GM23338 (cell line): ENCODE data around the gene SIDT2. TPM values are rescaled to one million over a fixed set of nuclear protein-coding genes. Genes with fewer than 3 reads are reported as not detected.

Experiments
- ATAC-seq: fragments of 200-7000 bp; cut with Tn5 transposase; 3 replicates; pipeline ENCODE4 v1.9.1; 2020
- DNase-seq: peaks from one replicate; pipeline ENCODE4 v3.0.0-alpha.2; 2015; ENCODE audit warnings: low spot score
- H2AFZ ChIP-seq: fragments of 200-600 bp; sonication (generic); 2 replicates; pipeline ENCODE4 v1.8.0; 2016; ENCODE audit warnings: antibody characterized with exemption, mild to moderate bottlenecking, moderate library complexity
- H3F3A ChIP-seq: fragments of 200-600 bp; sonication (generic); replicated peaks from 2 replicates; pipeline ENCODE4 v1.8.0; 2017; ENCODE audit warnings: antibody characterized with exemption, mixed run types, low read depth
- H3K27ac ChIP-seq: fragments of 200-600 bp; sonication (generic); 2 replicates; pipeline ENCODE4 v1.6.1; 2016; ENCODE audit warnings: low read depth
- H3K27me3 ChIP-seq: fragments of 200-600 bp; sonication (generic); 2 replicates; pipeline ENCODE4 v1.8.0; 2016; ENCODE audit warnings: mild to moderate bottlenecking, mixed run types, moderate library complexity; ENCODE audit not compliant: insufficient read depth
- H3K36me3 ChIP-seq: fragments of 200-600 bp; sonication (generic); 2 replicates; pipeline ENCODE4 v1.8.0; 2016; ENCODE audit warnings: mild to moderate bottlenecking; ENCODE audit not compliant: insufficient read depth
- H3K4me1 ChIP-seq: fragments of 200-600 bp; sonication (generic); 2 replicates; pipeline ENCODE4 v1.8.0; 2016; ENCODE audit warnings: mild to moderate bottlenecking, moderate library complexity; ENCODE audit not compliant: insufficient read depth
- H3K4me2 ChIP-seq: fragments of 200-600 bp; sonication (generic); 2 replicates; pipeline ENCODE4 v1.7.1; 2017; ENCODE audit warnings: mixed run types
- H3K4me3 ChIP-seq: fragments of 200-600 bp; sonication (generic); 2 replicates; pipeline ENCODE4 v1.6.1; 2016; ENCODE audit warnings: mixed run types
- H3K79me2 ChIP-seq: fragments of 200-600 bp; sonication (generic); replicated peaks from 2 replicates; pipeline ENCODE4 v1.8.0; 2017; ENCODE audit warnings: mild to moderate bottlenecking; ENCODE audit not compliant: insufficient read depth
- H3K9me2 ChIP-seq: fragments of 200-600 bp; sonication (generic); 2 replicates; pipeline ENCODE4 v1.8.0; 2017; ENCODE audit not compliant: insufficient read depth
- H4K20me1 ChIP-seq: fragments of 200-600 bp; sonication (generic); replicated peaks from 2 replicates; pipeline ENCODE4 v1.8.0; 2017; ENCODE audit warnings: mild to moderate bottlenecking; ENCODE audit not compliant: insufficient read depth
- H3K27ac Mint-ChIP-seq: 2 replicates; pipeline ENCODE4 v1.8.0; 2020; ENCODE audit warnings: inconsistent platforms, mild to moderate bottlenecking, moderate library complexity, mixed read lengths
- H3K27me3 Mint-ChIP-seq: 3 replicates; pipeline ENCODE4 v1.8.0; 2022; ENCODE audit warnings: low read depth, mild to moderate bottlenecking, moderate library complexity, mixed read lengths, inconsistent platforms; ENCODE audit not compliant: insufficient read depth, poor library complexity
- H3K36me3 Mint-ChIP-seq: 3 replicates; pipeline ENCODE4 v1.8.0; 2021; ENCODE audit warnings: low read depth, mild to moderate bottlenecking, inconsistent platforms, moderate library complexity, mixed read lengths
- H3K4me1 Mint-ChIP-seq: 3 replicates; pipeline ENCODE4 v1.8.0; 2020; ENCODE audit warnings: mild to moderate bottlenecking, inconsistent platforms, mixed read lengths
- H3K4me3 Mint-ChIP-seq: 3 replicates; pipeline ENCODE4 v1.8.0; 2021; ENCODE audit warnings: moderate library complexity, mild to moderate bottlenecking, inconsistent platforms, mixed read lengths
- H3K9me3 Mint-ChIP-seq: 3 replicates; pipeline ENCODE4 v1.8.0; 2020; ENCODE audit warnings: moderate library complexity, mild to moderate bottlenecking, inconsistent platforms, mixed read lengths
- CREB1 ChIP-seq: fragments of 250-450 bp; sonication (Bioruptor Pico); IDR thresholded peaks from 2 replicates; pipeline ENCODE4 v1.5.0; 2020; ENCODE audit warnings: low read depth, mild to moderate bottlenecking, moderate library complexity
- CTCF ChIP-seq, 2 experiments: fragments of 200-600 bp in 1 of 2; sonication (generic) in 1 of 2; conservative IDR thresholded peaks; 2 replicates each; pipeline versions ENCODE4 v1.5.1 to v1.6.1; 2016 to 2017; ENCODE audit warnings: antibody characterized with exemption in 2 of 2, low read depth in 2 of 2, mild to moderate bottlenecking in 2 of 2, moderate library complexity in 1 of 2
- ETS1 ChIP-seq: IDR thresholded peaks from 2 replicates; pipeline ENCODE4 v1.6.1; 2016; ENCODE audit warnings: antibody characterized with exemption
- EZH2 ChIP-seq: fragments of 200-600 bp; sonication (generic); IDR thresholded peaks from one replicate; pipeline ENCODE4 v1.8.0; 2017; ENCODE audit warnings: antibody characterized with exemption, mild to moderate bottlenecking, low read depth; ENCODE audit not compliant: unreplicated experiment
- EZH2phosphoT487 ChIP-seq: fragments of 200-600 bp; sonication (generic); IDR thresholded peaks from one replicate; pipeline ENCODE4 v1.8.1; 2018; ENCODE audit warnings: antibody characterized with exemption; ENCODE audit not compliant: unreplicated experiment
- JUNB ChIP-seq: IDR thresholded peaks from one replicate; pipeline ENCODE4 v1.6.1; 2016; ENCODE audit warnings: antibody characterized with exemption; ENCODE audit not compliant: unreplicated experiment
- NANOG ChIP-seq: IDR thresholded peaks from 2 replicates; pipeline ENCODE4 v1.6.1; 2016; ENCODE audit warnings: antibody characterized with exemption, borderline replicate concordance
- POLR2AphosphoS5 ChIP-seq: IDR thresholded peaks from 2 replicates; pipeline ENCODE4 v1.6.1; 2016; ENCODE audit warnings: antibody characterized with exemption, low read depth
- REST ChIP-seq: IDR thresholded peaks from one replicate; pipeline ENCODE4 v1.6.1; 2018; ENCODE audit warnings: antibody characterized with exemption; ENCODE audit not compliant: unreplicated experiment
- STAT1 ChIP-seq: IDR thresholded peaks from one replicate; pipeline ENCODE4 v1.6.1; 2016; ENCODE audit warnings: antibody characterized with exemption; ENCODE audit not compliant: unreplicated experiment
- ZNF114 ChIP-seq: fragments of 250-450 bp; sonication (Bioruptor Pico); IDR thresholded peaks from 2 replicates; pipeline ENCODE4 v1.5.0; 2020; ENCODE audit warnings: mild to moderate bottlenecking, moderate library complexity
- ZNF331 ChIP-seq: fragments of 250-450 bp; sonication (Bioruptor Pico); IDR thresholded peaks from 2 replicates; pipeline ENCODE4 v1.5.0; 2020; ENCODE audit warnings: low read depth, mild to moderate bottlenecking, moderate library complexity
- ZNF462 ChIP-seq: fragments of 250-450 bp; sonication (Bioruptor Pico); IDR thresholded peaks from 2 replicates; pipeline ENCODE4 v1.5.0; 2020; ENCODE audit warnings: mild to moderate bottlenecking, moderate library complexity
- polyA plus RNA-seq: library from polyadenylated mRNA; unstranded; fragments of >200 nt; fragmentation: Nextera tagmentation; extraction: Ambion mirVana; gene quantifications from 2 replicates; pipeline ENCODE4 v1.2.1, GENCODE V29; 2016
- total RNA-seq: library from RNA; depleted of rRNA; stranded (reverse); fragments of >200 nt; shearing (Covaris generic); gene quantifications from 2 replicates; pipeline ENCODE4 v1.2.3, GENCODE V29; 2014

Gene SIDT2
- total and polyA plus RNA-seq, 2 experiments from 2014 or later, result 7.5 to 12.1 TPM

- no peaks in the 10 kb centered on the region for H3K36me3 ChIP-seq
- Mint-ChIP-seq H3K9me3 (no peaks in the 10 kb centered on the region), H3K27ac (peak within 1 kb of the TSS; percentile 96), H3K27me3 (peaks cover 12% of the 10 kb centered on the region), H3K4me1 (peaks cover 25% of the 10 kb centered on the region), H3K36me3 (peaks cover 13% of the 10 kb centered on the region; the same call in 2 of the 3 replicates), H3K4me3 (peak within 1 kb of the TSS; percentile 95)
- H3F3A ChIP-seq, result 0 out of 2 replicates have a peak, but pooled peaks cover 4% of the 10 kb centered on the region
- H3K79me2 ChIP-seq, result peaks cover 44% of the 10 kb centered on the region
- ATAC-seq (peak; percentile 88), DNase-seq (peak; percentile 87)
- H3K4me3 ChIP-seq, result peak within 1 kb of the TSS; percentile 97
- no peaks in the 10 kb centered on the region for H3K9me2 ChIP-seq
- H3K4me2 ChIP-seq, result peak within 1 kb of the TSS; percentile 97
- H2AFZ ChIP-seq, result peak within 1 kb of the TSS; percentile 100
- TF ChIP-seq STAT1, result no peak
- no peak for TF ChIP-seq JUNB
- TF ChIP-seq ZNF331 (CRISPR knock-in tag), result no peak
- no peak for TF ChIP-seq ZNF114 (CRISPR knock-in tag)
- TF ChIP-seq ETS1, result peak; percentile 38; the same call in 1 of the 2 replicates
- peak; percentile 69 to 70 for TF ChIP-seq CTCF (conservative IDR thresholded peaks at IDR 0.05; ENCODE audit: low read depth in 2 of 2)
- no peak for TF ChIP-seq EZH2phosphoT487
- TF ChIP-seq NANOG, result no peak
- TF ChIP-seq EZH2, result no peak
- TF ChIP-seq CREB1, result no peak
- TF ChIP-seq REST, result no peak
- no peak for TF ChIP-seq ZNF462
- no peak for TF ChIP-seq POLR2AphosphoS5
- no peaks in the 10 kb centered on the region for H3K27me3 ChIP-seq
- peaks cover 7% of the 10 kb centered on the region; the same call in 1 of the 2 replicates for H4K20me1 ChIP-seq
- peak within 1 kb of the TSS; percentile 91; the same call in 1 of the 2 replicates for H3K27ac ChIP-seq
- peaks cover 7% of the 10 kb centered on the region for H3K4me1 ChIP-seq
Observed at GRCh38 chr11:117232092-117232878, 53.7 kb downstream of the SIDT2 start, which contains the start of gene RNF214. Gene RNF214 (plus strand): TSS chr11:117232671. CDS start chr11:117234273, 1,602 bp downstream.
